TTC549 (cell line): Measurements from ENCODE around the gene FAM229B.

ENCODE experiments used
- FAIRE-seq: peaks from 2 replicates; lab custom pipeline; 2012; peaks lifted over from hg19 to GRCh38; lab: Jason Lieb, UNC

FAM229B gene

DNA sequence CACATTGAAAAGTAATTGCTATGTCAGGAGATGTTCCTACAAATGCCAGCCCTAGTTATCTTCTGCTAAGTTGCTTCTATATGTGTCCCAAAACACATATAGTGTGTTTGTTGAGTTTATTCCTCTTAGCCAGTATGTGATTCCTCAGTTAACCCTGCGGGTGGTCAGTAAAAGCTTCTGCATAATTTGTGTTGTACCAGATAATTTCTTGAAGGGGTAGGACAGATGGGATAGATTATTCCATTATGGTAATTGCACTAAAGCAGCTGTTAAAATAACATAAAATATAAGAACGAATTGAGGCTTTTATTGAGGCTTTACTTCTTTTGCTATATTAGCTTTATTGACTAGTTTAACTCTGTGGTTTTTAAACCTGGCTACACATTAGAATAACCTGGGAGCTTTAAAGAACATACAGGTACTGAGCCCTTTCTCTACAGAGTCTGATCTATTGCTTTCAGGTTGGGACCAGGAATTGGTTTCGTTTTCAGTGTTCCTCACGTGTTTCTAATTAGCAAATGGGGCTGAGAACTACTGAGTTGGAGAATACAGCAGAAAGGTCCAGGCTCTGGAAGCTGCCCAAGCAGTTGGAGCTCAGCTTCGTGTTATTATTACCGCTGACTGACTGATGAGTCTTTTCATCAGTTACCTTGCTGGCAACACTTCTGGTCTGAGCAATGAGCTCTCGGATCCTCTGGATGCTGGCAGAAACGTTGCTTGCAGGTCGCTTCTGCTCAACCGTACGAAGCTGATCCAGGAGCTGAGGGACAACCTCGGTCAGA is 56.9 kb downstream of the FAM229B start:
- no peak for FAIRE-seq

DNA sequence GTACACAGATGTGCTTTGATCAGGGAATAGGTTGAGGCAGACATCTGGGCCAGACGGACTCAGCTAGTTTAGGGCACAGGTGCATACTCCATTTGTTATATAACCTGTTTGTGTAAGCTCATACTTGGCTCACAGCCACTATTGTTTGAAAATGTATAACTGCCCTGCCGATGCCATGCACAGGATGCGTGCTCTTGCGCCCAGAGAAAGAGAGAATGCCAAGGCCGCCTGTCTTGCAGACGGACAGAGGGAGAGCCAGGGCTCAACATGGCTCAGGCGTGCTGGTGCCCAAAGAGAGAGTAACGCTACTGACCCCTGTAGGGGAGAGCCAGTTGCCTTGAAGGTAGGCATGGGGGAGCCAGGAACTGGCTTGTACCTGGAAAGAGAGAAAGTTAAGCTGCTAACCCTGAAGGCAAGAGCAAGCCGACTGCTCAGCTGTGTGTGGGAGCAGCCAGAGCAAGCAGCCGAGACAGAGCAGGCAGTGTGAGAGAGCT is 57.7 kb downstream of the FAM229B start:
- no peak for FAIRE-seq

DNA sequence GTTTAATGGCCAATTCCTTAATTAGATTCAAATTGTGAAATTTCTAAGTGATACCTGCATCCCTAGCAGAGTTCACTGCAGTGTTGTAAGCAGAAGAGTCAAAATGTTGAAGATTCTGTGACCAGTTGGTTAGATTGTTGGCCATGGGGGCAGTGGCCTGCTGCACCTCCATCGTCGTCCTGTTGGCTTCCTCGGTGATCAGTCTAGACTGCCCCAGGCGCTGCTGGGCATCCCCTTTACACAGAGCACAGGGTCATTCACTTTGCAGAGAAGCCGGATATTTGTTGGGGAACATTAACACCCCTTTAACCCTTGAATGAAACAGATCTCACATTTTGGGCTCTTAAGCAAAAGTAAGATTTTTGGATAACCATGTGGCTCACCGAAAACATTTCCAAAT is 60.7 kb downstream of the FAM229B start:
- FAIRE-seq, result no peak

DNA sequence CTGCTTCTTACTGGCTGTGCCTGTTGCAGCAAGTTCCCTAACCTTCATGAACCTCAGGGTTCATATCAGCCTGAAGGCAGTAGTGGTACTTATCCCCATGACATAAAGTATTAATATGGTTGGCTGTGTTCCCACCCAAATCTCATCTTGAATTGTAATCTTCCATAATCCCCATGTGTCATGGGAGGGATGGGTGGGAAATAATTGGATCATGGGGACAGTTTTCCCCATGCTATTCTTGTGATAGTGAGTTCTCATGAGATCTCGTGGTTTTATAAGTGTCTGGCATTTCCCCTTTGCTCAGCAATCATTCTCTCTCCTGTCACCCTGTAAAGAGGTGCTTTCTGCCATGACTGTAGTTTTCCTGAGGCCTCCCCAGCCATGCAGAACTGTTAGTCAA is 61.8 kb downstream of the FAM229B start:
- no peak for FAIRE-seq

DNA sequence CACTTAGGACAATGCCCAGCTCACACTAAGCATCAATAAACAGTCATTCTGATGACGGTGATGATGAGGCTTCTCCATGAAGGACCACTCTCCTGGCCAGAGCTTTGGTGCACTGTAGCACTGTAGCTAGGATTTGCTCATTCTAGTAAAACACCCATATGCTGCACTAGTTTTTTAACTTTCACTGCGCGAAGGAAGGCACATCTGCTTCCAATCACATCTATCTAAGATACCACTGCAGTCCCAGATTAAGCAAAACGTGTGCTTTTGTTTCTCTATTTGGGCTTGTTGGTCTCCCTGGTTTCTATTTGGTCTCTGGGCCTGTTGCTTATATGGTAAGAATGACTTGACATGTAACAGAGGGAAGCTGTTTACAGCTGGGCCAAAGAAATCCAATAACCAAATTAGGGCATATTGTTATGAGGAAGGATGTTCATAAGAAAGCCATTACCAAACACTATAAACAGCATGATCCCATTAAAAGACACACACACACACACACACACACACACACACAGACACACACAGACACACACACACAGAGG is 62.4 kb downstream of the FAM229B start:
- no peak for FAIRE-seq

DNA sequence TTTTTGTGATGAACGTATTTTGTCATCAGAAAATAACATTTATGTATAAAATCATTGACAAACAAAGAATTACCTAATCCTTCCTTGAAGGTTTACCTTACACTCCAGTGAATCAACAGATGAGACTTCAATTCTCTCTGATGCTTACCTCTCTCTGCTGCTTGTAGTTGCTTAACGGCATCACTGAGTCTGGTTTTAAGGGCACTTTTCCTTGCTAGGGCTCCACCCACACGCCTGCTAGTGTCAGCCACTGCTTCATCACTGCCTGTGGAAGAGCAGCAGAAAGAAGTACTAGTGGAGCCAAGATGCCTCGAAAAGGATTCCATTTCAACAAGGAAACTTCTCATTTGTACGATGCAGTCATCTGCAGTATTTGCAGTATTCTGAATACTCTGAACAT is 63.0 kb downstream of the FAM229B start:
- no peak for FAIRE-seq
